Skeletal muscle cell (primary cell): ENCODE measurements around the gene PRDM15.
"Not testable (repeated sequence)": the region's sequence is repeated elsewhere in the genome, so short reads cannot be mapped to it uniquely, and the experiment has no call there.

Experiments used
- DNase-seq: peaks from one replicate; pipeline ENCODE4 v3.0.0-alpha.2; 2010; ENCODE audit warnings: low read depth
- H3K4me3 ChIP-seq: 2 replicates; pipeline ENCODE4 v1.5.1; 2011; ENCODE audit warnings: low read depth, mild to moderate bottlenecking, control low read depth, low read length, moderate library complexity

PRDM15 gene

DNA sequence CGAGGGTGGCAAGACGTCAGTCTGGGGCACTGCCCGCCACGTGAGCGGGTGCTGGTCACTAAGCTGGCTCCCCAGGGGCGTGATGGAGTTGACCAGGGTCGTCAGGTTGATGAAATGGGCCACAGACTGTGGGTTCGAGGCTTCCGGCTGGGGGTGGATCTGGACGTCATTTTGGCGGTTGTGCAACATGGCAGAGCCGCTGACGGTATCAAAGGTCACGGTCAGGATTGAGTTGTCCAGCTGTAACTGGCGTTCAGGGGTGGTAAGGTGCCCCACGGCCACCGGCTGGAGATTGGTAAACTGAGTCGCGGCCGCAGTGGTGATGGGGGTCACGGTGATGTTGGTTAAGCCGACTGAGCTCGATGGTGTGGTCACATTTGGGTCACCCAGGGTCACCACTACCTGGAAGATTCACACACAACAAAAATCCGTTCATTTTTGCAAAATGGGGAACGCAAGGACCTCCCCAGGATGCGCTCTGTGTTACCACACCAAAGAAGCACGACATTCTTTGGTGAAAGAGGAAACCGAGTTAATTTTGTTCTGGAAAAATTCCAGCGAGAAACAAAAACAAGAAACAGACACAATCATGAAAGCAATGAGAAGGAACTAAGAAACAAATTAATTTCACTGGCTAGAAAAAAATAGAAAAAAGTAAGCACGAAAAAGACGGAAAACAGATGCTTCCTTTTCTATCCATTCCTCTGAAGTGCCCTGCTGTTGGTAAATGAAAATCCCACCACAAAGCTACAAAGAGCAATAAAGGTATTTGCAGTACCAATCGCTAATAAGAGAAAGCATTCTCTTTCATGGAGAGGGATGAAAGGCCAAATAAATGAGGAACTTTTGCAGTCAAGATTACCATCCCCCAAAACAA lies 77.6 kb downstream of the PRDM15 start:
- H3K4me3 ChIP-seq = no peak overlapping the region
- DNase-seq = no peak

DNA sequence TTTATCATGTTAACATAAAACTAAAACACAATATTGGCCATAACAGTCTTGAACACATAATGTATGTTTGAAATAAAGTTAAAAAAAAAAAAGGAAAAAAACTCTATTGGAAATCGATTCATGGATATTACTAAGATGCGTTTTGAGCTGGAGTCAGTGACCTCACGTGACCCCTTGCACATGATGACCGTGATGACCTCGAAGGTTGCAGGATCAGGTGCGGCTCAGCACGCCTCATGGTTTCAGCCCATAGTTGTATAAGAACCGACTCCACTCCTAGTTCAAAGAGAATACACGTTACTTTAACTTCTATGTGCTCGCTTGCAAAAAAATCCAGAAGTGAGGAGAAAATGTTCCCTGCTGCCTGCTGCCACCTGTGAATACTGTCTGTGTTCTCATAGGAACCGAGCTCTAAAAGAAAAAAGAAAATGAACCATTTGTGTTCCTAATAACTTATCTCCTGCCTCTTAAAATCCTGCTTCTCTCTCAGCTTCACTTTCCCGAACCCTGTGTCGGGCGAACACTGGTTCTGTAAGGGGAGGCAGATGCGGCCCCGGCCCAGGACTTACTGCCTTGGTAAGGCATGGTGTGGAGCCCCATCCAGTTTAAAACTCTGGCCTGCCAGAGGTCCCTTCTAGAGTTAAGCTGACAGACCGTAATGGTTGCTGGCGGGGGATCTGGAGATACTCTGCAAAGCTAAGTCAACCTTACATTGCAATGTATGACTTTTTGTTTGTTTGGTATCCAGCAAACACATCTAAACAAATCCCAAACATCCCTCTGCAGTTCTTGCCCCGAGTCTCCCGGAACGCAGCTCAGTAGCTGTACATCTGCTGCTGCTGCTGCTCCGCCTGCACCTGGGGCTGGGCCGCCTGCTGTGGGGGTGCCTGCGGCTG lies 78.5 kb downstream of the PRDM15 start:
- DNase-seq = no peak
- H3K4me3 ChIP-seq = no peak overlapping the region

GRCh38 chr21:41799763-41800162 lies 79.4 kb downstream of the PRDM15 start:
- DNase-seq = no peak
- no peak overlapping the region for H3K4me3 ChIP-seq

DNA sequence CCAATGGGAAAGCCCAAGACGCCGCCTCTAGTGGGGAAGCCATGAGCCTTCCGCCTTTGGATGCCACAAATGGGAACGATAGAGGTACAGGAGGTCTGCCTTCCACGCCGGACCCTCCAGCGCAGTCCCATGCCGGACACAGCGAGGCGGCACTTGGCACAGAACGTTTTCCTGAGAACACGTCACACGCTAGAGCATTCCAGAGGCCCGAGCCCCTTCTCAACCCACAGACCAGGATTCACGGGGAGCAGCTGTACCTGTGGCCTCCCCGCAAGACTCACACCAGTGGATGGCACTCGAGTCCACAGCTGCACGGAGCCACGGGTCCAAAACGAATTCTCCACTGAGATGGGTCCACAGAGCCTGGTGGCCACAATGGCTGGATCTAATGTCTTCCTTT lies 80.8 kb downstream of the PRDM15 start:
- no peak for DNase-seq
- H3K4me3 ChIP-seq = no peak overlapping the region

DNA sequence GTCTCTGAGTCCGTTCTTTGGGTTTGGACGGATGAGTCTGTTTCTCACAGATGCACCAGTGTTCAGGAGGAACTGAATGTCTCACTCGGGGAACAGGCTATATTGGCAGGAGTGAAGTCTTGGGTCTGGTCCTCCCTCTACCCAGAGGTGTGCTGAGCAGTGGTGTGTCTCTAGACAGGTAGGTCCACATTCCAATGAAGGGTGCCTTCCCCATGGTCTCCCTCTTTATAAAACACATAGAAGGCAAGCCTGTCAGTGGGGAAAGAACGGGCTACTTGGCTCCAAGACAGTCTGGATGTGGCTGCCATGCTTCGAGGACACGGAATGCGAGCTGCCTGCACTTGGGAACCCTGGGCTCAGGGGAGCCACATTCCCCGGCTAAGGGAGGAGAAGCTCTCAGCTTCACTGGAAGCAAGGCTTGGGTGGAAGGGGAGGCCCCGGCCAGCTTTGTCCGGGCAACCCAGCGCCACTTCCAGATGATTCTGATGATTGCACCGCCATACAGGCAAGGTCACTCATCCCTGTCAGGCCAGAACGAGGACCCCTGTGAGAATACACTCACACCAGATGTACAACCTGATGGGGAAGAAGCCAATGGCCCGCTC lies 82.6 kb downstream of the PRDM15 start:
- no peak for DNase-seq

GRCh38 chr21:41795726-41796125 lies 83.4 kb downstream of the PRDM15 start:
- no peak overlapping the region for H3K4me3 ChIP-seq
- DNase-seq = no peak

More for the DNA sequence above, 82.6 kb downstream of the PRDM15 start:
- H3K4me3 ChIP-seq = no peak overlapping the region

- H3K4me3 ChIP-seq = no peak overlapping the region
- DNase-seq = no peak
Measured at GRCh38 chr21:41794600-41794999, 84.5 kb downstream of the PRDM15 start.

DNA sequence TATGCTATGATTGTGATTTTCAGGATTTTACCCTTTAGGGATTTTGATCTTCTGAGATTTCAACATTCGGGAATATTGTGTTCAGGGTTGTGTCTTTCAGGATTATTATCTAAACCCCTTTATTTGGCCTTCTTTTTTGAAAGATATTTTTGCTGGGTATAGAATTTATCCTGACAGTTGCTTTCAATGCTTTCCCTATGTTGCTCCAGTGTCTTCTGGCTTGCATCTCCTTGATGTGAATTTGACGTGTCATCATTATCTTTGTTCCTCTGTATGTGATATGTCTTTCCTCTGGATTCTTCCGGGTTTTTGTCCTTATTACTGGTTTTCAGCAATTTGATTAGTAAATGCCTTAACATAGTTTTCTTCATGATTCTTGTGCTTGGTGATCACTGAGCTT lies 86.4 kb downstream of the PRDM15 start:
- no peak for DNase-seq
- no peak overlapping the region for H3K4me3 ChIP-seq

DNA sequence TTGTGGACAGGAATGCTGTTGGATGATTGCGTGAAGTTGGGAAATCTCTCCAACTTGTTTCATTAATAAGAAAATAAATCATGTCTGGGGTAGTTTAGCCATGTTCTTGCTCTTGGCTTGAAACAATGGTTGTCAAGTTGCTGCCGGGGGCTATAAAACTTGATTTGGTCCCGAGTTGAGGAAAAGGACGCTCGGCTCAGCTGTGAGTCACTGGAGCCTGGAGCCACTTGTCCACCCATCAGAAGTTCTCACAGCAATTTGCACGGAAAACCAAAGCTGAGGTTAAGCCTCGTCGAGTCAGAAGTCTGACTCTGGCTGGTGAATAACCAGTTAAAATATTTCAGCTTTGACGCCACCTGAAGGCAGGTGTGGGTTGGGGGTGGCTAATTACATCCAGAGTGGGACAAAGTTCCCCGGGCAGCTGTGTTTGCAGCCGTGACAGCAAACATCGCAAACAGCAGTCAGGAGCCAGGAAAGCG lies 92.6 kb downstream of the PRDM15 start:
- no peak overlapping the region for H3K4me3 ChIP-seq
- peak; percentile 23 for DNase-seq

DNA sequence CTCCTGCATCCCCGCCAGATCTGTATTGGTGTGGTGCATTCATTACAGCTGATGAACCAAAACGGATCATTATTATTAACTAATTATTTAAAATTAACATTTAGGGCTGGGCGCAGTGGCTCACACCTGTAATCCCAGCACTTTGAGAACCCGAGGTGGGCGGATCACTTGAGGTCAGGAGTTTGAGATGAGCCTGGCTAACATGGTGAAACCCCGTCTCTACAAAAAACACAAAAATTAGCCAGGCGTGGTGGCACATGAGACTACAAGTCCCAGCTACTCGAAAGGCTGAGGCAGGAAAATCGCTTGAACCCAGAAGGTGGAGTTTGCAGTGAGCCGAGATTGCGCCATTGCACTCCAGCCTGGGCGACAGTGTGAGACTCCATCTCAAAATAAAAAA lies 93.9 kb downstream of the PRDM15 start:
- not testable (repeated sequence) for H3K4me3 ChIP-seq, DNase-seq

DNA sequence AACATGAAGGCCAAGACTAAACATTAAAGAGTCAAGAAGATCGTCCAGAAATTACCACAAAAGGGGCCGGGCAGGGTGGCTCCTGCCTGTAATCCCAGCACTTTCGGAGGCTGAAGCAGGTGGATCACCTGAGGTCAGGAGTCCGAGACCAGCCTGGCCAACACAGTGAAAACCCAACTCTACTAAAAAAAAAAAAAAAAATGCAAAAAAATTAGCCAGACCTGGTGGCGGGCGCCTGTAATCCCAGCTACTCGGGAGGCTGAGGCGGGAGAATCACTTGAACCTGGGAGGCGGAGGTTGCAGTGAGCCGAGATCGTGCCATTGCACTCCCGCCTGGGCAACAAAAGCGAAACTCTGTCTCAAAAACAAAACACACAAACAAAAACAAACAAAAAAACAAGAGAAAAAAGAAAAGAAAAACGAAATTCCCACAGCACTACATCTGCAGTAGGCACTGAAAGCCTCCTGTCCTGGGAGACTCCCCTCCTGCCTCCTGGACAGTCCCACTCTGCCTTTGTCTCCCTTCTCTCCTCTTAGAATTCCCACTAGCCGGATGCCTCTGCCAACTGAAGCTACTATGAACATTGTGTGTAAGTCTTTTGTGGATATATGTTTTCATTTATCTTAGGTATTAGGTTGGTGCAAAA lies 94.6 kb downstream of the PRDM15 start:
- no peak overlapping the region for H3K4me3 ChIP-seq
- no peak for DNase-seq

- no peak for DNase-seq
- no peak overlapping the region for H3K4me3 ChIP-seq
Measured at GRCh38 chr21:41783476-41784180, 95.5 kb downstream of the PRDM15 start.

DNA sequence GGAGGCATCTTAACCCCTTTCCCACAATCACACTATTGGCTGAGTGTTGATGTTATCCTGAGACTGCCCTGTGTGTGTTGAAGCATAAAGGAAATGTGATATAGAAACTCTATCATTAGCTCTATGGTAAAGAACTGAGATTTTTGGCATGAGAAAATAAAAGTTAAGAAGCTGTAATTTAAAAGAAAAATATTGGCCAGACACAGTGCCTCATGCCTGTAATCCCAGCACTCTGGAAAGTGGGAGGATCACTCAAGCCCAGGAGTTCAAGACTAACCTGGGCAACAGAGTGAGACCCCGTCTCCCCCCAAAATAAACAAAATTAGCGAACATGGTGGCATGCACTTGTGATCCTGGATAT lies 98.1 kb downstream of the PRDM15 start:
- no peak overlapping the region for H3K4me3 ChIP-seq
- no peak for DNase-seq

- no peak for DNase-seq
- no peak overlapping the region for H3K4me3 ChIP-seq
Measured at GRCh38 chr21:41780337-41781049, 98.7 kb downstream of the PRDM15 start.

DNA sequence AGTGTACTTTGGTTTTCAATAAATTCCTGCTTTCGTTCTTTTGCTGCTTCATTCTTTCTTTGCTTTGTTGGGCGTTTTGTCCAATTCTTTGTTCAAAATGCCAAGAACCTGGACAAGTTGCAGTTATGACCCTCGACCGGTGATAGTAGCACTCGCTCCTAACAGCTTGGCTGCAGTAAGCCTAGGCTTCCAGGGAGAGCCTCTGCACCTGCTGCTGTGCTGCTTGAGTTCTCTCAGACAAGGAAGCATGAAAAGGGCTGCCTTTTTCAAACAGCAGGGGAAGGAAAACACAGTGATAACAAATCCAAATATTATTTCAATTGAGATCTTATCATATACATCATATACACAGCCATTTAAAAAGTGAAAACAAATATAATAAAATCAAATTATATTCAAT lies 99.5 kb downstream of the PRDM15 start:
- H3K4me3 ChIP-seq = no peak overlapping the region
- DNase-seq = no peak

DNA sequence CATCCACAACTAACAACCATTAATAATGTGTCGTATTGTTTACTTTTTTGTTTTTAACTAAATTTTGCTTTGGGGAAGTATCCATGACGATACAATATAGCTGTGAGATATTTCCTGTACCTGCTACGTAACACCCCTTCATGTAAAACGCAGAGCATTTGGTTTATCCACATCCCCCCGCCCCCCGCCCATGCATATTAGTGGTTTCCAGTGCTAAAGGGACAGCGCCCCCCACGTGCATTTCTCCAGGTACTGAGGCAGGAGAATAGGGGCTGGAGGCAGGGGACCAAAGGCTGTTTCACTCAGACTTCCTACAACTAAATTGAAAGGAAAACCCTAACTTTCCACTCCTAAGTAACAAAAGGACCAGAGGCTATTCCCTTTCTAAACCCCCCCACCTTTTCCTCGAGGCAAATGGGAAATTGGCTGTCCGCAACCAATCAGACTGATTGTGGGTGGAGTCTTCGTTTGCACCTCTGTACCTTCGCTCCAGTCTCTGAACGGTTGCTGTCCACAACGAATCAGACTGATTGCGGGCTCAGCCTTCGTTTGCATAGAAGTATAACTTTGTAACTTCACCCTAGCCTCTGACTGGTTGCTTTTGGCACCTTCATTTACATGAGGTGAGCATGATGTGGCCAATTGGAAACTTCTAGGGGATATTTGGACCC lies 100.1 kb downstream of the PRDM15 start:
- H3K4me3 ChIP-seq = no peak overlapping the region
- DNase-seq = no peak

- peak; percentile 56 for DNase-seq
- peak overlapping the region; percentile 13 for H3K4me3 ChIP-seq
Measured at GRCh38 chr21:41777951-41778815, 101.0 kb downstream of the PRDM15 start.
